BJ (cell line): ENCODE results near the gene BAHD1. TPM values are rescaled to one million over a fixed set of nuclear protein-coding genes. Genes with fewer than 3 reads are reported as not detected.
"Not testable (repeated sequence)": the region's sequence is repeated elsewhere in the genome, so short reads cannot be mapped to it uniquely, and the experiment has no call there.

ENCODE experiments used
- CTCF ChIA-PET: fragments of 350-600 bp; formaldehyde crosslinking; extraction: SDS; loops from one replicate; lab custom pipeline; 2021; ENCODE audit warnings: antibody characterized with exemption, inconsistent platforms; lab: Yijun Ruan, JAX
- POLR2A ChIA-PET: fragments of 300-600 bp; sonication (Branson Sonifier 250); formaldehyde crosslinking; extraction: SDS; loops from one replicate; lab custom pipeline; 2021; ENCODE audit warnings: antibody characterized with exemption; lab: Charles Lee
- DNase-seq: peaks from one replicate; pipeline ENCODE4 v3.0.0-alpha.2; 2011; ENCODE audit warnings: low read depth
- H3K27me3 ChIP-seq: 2 replicates; pipeline ENCODE4 v1.6.0; 2011; ENCODE audit warnings: low read length; ENCODE audit not compliant: control insufficient read depth, insufficient read depth
- H3K36me3 ChIP-seq: 2 replicates; pipeline ENCODE4 v1.5.1; 2011; ENCODE audit warnings: low read length; ENCODE audit not compliant: control insufficient read depth, insufficient read depth
- H3K4me3 ChIP-seq: 2 replicates; pipeline ENCODE4 v1.5.1; 2011; ENCODE audit warnings: low read depth, mild to moderate bottlenecking, control low read depth, low read length
- CTCF ChIP-seq: IDR thresholded peaks from 2 replicates; pipeline ENCODE4 v1.5.1; 2011; ENCODE audit warnings: low read depth, mild to moderate bottlenecking, control low read depth, inconsistent platforms, low read length, moderate library complexity; ENCODE audit not compliant: insufficient read depth
- polyA plus RNA-seq: library from polyadenylated mRNA; depleted of rRNA; stranded (reverse); fragments of >200 nt; gene quantifications from 2 replicates; pipeline ENCODE4 v1.2.3, GENCODE V29; 2011

BAHD1 gene
- polyA plus RNA-seq, 1 experiment, result 3.3 TPM

GRCh38 chr15:40450047-40450446 is 9.3 kb downstream of the BAHD1 start:
- no peak for TF ChIP-seq CTCF
- no peak overlapping the region for H3K4me3 ChIP-seq
- ChIA-PET POLR2A (no interaction called here), CTCF (interaction anchor here (0.8 to 1.7 kb wide), 4 partner anchors 10 to 171 kb away, joined by 3 to 5 read pairs (median 4); partner anchors contain the start of gene BAHD1)
- no peaks in the 10 kb centered on the region for H3K27me3 ChIP-seq
- no peaks in the 10 kb centered on the region for H3K36me3 ChIP-seq
- DNase-seq, result no peak

GRCh38 chr15:40451527-40452158 is 10.9 kb downstream of the BAHD1 start:
- POLR2A ChIA-PET, result no interaction called here
- no peak for TF ChIP-seq CTCF
- H3K36me3 ChIP-seq, result no peaks in the 10 kb centered on the region
- H3K4me3 ChIP-seq, result no peak overlapping the region
- no peak for DNase-seq
- CTCF ChIA-PET, result interaction anchor here (0.6 to 1.7 kb wide), 3 partner anchors 66 to 356 kb away, joined by 3 to 5 read pairs (median 5); partner anchors contain the start of gene DNAJC17
- H3K27me3 ChIP-seq, result no peaks in the 10 kb centered on the region

GRCh38 chr15:40452296-40453090 is 11.7 kb downstream of the BAHD1 start:
- H3K27me3 ChIP-seq, result no peaks in the 10 kb centered on the region
- ChIA-PET POLR2A (no interaction called here), CTCF (interaction anchor here (0.5 to 1.2 kb wide), 3 partner anchors 11 to 300 kb away, joined by 3 to 4 read pairs (median 4); partner anchors contain the start of gene BAHD1)
- H3K36me3 ChIP-seq, result no peaks in the 10 kb centered on the region
- no peak for TF ChIP-seq CTCF
- no peak overlapping the region for H3K4me3 ChIP-seq
- no peak for DNase-seq

- H3K4me3 ChIP-seq, DNase-seq, POLR2A ChIA-PET, H3K36me3 ChIP-seq, H3K27me3 ChIP-seq: not testable (repeated sequence)
- CTCF ChIA-PET, result interaction anchor here (1.2 to 1.7 kb wide), 3 partner anchors 11 to 65 kb away, joined by 3 to 5 read pairs (median 4); partner anchors contain the start of gene BAHD1
Measured at GRCh38 chr15:40453941-40454340, 13.2 kb downstream of the BAHD1 start.

GRCh38 chr15:40454904-40455391 is 14.2 kb downstream of the BAHD1 start:
- no peak for DNase-seq
- ChIA-PET CTCF (interaction anchor here (0.6 to 1.7 kb wide), 6 partner anchors 8 to 989 kb away, joined by 3 to 5 read pairs (median 4); partner anchors contain the start of gene VPS18), POLR2A (no interaction called here)
- H3K27me3 ChIP-seq, result no peaks in the 10 kb centered on the region
- TF ChIP-seq CTCF, result no peak
- H3K36me3 ChIP-seq, result peaks cover 12% of the 10 kb centered on the region
- no peak overlapping the region for H3K4me3 ChIP-seq
